ENCODE measurements around the gene PGAM2. TPM values are rescaled to one million over a fixed set of nuclear protein-coding genes. Genes with fewer than 3 reads are reported as not detected.

Gene PGAM2
- 0.56 TPM in 1 of 2 replicates, not detected in the other for total RNA-seq

DNA sequence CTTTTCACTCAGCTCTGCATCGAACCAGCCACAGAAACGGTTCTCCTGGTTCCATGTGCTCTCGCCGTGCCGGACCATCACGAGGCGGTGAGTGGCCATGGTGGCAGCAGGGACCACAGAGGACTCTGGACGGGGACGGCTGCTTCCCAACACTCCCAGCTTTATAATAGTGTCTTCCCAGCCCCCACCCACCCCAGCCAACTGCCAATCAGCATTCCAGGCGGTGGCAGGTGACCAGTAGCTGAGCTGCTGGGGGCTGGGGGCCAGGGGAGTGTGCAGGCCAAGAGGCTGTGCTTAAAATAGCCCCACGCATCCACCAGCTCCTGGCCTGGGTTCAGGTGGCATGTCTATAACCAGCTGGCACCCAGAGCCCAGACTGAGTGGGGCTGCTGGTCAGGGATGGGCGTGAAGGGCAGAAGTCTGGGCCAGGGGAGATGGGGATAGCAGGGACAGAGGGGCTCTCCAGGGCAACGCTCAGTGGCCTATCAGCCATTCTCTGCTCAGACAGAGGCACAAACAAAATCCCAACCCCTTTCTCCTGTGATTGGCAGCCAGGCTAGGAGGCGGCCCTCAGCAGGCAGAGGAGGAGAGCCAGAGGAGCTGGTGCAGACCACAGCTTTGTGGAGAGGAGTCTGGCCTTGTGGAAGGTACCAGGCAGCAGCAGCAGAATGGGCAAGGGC is at the start of gene PGAM2:
Gene PGAM2, minus strand, starts transcription at position 137 of the 680 bp plus-strand sequence. Its CDS starts 38 bp downstream, at position 99.

DNA sequence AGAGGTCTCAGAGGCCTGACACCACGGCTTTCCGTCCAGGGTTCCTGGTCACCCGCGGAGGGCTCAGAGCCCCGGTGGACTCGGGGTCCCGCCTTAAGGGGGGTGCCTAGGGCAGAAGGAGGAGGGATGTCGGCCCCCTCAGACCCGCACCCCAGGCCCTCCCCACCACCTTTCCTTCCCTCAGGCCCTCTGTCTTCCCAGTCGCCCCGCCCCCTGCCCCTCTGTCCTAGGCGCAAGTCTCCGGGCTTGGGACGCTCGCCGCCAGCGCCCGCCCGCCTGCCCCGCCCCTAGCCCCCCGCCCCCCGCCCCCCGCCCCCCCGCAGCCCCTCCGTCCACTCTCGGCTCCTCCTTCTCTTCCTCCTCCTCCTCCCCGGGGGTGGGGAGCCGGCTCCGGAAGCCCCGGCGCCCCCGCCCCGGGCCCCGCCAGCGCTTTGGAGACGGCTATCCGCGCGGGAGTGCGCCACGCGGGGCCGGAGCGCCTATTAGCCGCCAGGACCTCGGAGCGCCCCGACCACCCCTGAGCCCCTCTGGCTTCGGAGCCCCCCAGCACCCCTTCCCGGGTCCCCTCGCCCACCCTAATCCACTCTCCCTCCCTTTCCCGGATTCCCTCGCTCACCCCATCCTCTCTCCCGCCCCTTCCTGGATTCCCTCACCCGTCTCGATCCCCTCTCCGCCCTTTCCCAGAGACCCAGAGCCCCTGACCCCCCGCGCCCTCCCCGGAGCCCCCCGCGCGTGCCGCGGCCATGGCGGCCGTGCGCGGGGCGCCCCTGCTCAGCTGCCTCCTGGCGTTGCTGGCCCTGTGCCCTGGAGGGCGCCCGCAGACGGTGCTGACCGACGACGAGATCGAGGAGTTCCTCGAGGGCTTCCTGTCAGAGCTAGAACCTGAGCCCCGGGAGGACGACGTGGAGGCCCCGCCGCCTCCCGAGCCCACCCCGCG is 38.8 kb upstream of the PGAM2 start, which contains the start of gene AEBP1:
Gene AEBP1, plus strand, starts transcription at position 423 of the 937 bp plus-strand sequence. Its CDS starts 321 bp downstream, at position 744.

DNA sequence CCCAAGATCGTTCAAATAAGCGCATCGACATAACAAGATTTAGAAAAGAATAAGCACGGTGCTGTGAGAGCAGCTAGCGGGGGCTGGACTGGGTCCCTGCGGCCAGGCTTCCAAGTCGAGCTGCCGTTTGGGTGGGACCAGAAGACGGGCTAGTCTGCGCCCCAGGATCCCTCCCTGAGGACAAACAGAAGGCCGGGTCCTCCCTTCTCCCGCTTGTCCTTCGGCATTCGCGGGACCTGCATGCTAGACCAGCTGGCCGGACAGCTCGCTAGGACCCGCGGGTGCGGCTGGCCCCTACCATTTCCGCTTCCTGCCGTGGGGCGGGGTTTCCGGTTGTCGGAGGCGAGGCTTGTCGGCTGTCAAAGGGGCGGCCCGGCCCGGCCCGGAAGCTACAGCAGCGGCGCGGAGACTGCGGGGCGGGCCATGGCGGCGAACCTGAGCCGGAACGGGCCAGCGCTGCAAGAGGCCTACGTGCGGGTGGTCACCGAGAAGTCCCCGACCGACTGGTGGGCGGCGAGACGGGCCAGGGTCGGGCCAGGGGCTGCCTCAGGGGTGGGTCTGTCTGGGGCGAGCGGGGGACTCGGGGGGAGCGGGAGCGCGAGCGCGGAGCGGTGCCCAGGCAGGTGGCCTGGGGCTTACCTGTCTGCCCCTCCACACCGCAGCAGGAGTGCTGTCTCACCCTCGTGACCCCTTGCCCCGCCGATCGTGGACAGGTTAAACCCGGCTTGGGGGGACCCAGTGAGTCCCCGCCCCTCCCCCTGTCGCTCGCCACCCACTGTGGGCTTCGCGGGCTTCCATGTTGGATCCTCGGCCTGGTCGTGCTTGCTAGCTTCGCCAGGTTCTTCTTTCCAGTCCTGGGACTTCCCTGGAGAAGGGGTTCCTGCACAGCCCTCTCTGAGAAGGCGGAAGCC is 20.8 kb downstream of the PGAM2 start, which contains the start of gene DBNL:
Gene DBNL, plus strand, starts transcription at position 388 of the 911 bp plus-strand sequence. Its CDS starts 36 bp downstream, at position 424.

Other genes with a start within 250 kb of the PGAM2 start
- 70.8 and 75.0 TPM in 2 replicates for gene MRPS24, start 196.1 kb downstream of the PGAM2 start, total RNA-seq
- gene URGCP, start 159.0 kb downstream of the PGAM2 start, total RNA-seq, result 27.6 and 31.6 TPM in 2 replicates
- gene UBE2D4, start 139.1 kb downstream of the PGAM2 start, total RNA-seq, result 5.4 and 17.8 TPM in 2 replicates
- not detected in 2 replicates for gene SPDYE1, start 67.7 kb downstream of the PGAM2 start, total RNA-seq
- 136 and 219 TPM in 2 replicates for gene DBNL, start 20.9 kb downstream of the PGAM2 start, total RNA-seq
- gene POLM, start 17.0 kb upstream of the PGAM2 start, total RNA-seq, result 10.9 and 20.0 TPM in 2 replicates
- gene AEBP1, start 38.8 kb upstream of the PGAM2 start, total RNA-seq, result 31.2 and 34.1 TPM in 2 replicates
- 61.2 and 146 TPM in 2 replicates for gene POLD2, start 58.0 kb upstream of the PGAM2 start, total RNA-seq
- not detected in 2 replicates for gene MYL7, start 75.8 kb upstream of the PGAM2 start, total RNA-seq
- 0.38 and 0.85 TPM in 2 replicates for gene GCK, start 123.9 kb upstream of the PGAM2 start, total RNA-seq
- 78.6 and 159 TPM in 2 replicates for gene YKT6, start 135.4 kb upstream of the PGAM2 start, total RNA-seq

Measured in regular cardiac myocyte (primary cell).